Upper lobe of left lung (tissue), 4 donors: ENCODE measurements around the gene CHAC2.

Source experiments
- POLR2A ChIP-seq, 4 donors: fragments of 450-650 bp; IDR thresholded peaks; one replicate each; pipeline ENCODE4 v1.5.1; 2016 to 2017; ENCODE audit warnings: antibody characterized with exemption in 4 of 4, mild to moderate bottlenecking in 2 of 4
- TF ChIP-seq, protein P1 (sequence below), 6 experiments: fragments of 450-650 bp in 4 of 6; fragments of 200-600 bp in 2 of 6; sonication (generic) in 2 of 6; IDR thresholded peaks; one replicate each; pipeline ENCODE4 v1.5.1; 2016 to 2019; ENCODE audit warnings: antibody characterized with exemption in 6 of 6

DNA sequence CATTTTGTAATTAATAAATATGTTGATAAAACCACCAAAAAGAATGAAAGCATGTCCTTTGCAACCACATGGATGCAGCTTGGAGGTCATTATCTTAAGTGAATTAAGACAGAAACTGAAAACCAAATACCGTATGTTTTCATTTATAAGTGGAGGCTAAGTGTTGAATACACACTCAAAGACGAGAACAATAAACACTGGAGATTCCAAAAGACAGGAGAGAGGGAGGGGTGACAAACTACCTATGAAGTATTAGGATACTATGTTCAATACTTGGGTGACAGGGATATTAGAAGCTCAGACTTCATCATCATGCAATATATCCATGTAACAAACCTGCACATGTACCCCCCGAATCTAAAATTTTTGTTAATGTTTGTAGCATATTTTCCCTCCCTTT is 26.2 kb downstream of the CHAC2 start:
- TF ChIP-seq, protein P1, sequence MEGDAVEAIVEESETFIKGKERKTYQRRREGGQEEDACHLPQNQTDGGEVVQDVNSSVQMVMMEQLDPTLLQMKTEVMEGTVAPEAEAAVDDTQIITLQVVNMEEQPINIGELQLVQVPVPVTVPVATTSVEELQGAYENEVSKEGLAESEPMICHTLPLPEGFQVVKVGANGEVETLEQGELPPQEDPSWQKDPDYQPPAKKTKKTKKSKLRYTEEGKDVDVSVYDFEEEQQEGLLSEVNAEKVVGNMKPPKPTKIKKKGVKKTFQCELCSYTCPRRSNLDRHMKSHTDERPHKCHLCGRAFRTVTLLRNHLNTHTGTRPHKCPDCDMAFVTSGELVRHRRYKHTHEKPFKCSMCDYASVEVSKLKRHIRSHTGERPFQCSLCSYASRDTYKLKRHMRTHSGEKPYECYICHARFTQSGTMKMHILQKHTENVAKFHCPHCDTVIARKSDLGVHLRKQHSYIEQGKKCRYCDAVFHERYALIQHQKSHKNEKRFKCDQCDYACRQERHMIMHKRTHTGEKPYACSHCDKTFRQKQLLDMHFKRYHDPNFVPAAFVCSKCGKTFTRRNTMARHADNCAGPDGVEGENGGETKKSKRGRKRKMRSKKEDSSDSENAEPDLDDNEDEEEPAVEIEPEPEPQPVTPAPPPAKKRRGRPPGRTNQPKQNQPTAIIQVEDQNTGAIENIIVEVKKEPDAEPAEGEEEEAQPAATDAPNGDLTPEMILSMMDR (IDR thresholded peaks at IDR 0.05), result no peak
- peak in 1 of 4 donors; percentile 5 for TF ChIP-seq POLR2A (IDR thresholded peaks at IDR 0.05)
